8988T (cell line): ENCODE results near the gene FBXO28.
"Not testable (repeated sequence)": the region's sequence is repeated elsewhere in the genome, so short reads cannot be mapped to it uniquely, and the experiment has no call there.

Experiments
- DNase-seq: peaks from one replicate; pipeline ENCODE4 v3.0.0; 2011

Gene FBXO28, protein sequence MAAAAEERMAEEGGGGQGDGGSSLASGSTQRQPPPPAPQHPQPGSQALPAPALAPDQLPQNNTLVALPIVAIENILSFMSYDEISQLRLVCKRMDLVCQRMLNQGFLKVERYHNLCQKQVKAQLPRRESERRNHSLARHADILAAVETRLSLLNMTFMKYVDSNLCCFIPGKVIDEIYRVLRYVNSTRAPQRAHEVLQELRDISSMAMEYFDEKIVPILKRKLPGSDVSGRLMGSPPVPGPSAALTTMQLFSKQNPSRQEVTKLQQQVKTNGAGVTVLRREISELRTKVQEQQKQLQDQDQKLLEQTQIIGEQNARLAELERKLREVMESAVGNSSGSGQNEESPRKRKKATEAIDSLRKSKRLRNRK

GRCh38 chr1:224113918-224114786 is at the start of gene FBXO28:
Gene FBXO28, plus strand, starts transcription at chr1:224114111. Its CDS starts 19 bp downstream, at chr1:224114130.
- DNase-seq, result peak; percentile 81

DNA sequence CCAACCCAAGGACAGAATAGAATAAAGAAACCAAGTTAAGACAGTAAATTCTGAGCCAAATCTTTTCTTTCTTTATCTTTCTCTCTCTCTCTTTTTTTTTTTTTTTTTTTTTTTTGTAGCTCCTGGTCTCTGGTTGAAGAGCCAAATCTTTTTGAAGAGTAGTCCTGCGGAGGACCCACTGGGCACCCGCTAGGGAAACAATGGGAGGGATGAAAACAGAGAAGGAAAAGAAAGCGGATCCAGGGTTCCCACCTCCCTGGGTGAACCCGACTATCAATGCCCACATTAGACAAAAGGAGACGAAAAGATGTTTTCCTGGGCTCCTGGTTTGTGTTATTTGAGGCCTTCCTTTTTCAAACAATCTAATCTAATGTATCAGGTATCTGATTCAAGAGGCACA is 49.8 kb upstream of the FBXO28 start:
- DNase-seq, result no peak

DNA sequence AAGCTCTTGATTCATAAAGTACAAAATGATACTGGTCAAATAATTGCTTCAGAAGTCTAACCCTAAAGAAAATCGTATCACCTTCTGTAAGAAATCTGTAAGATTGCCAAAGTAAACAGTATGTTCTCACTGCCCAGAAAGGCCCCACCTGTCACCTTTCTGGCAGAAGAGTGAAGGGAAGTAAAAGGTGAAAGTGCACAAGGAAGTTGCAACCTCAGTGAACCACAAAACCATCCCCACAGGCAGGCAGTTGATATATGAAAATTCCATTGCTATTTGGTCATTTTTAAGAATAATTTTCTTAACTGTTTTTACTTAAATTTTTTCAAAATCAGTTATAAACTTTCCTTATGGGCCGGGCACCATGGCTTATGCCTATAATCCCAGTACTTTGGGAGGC is 48.5 kb upstream of the FBXO28 start:
- DNase-seq, result no peak

DNA sequence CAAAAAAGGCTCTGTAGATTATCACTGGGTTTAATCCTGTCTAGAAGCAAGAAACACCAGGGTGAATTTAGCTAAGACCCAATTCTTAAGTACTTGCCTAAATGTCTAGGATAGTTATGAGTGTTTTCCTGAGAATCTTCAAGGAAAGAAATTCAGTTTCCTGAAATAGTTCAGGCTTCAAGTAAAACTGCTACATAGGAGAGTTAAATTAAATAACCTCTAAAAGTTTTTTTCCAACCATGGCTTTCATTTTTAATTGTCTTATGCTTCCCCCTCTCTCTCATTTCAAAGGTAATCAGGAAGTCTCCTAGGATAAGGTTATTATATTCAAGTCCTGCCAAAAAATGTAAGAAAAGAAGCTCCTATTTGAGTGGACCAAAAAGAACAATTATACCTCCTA is 46.7 kb upstream of the FBXO28 start:
- DNase-seq, result no peak

DNA sequence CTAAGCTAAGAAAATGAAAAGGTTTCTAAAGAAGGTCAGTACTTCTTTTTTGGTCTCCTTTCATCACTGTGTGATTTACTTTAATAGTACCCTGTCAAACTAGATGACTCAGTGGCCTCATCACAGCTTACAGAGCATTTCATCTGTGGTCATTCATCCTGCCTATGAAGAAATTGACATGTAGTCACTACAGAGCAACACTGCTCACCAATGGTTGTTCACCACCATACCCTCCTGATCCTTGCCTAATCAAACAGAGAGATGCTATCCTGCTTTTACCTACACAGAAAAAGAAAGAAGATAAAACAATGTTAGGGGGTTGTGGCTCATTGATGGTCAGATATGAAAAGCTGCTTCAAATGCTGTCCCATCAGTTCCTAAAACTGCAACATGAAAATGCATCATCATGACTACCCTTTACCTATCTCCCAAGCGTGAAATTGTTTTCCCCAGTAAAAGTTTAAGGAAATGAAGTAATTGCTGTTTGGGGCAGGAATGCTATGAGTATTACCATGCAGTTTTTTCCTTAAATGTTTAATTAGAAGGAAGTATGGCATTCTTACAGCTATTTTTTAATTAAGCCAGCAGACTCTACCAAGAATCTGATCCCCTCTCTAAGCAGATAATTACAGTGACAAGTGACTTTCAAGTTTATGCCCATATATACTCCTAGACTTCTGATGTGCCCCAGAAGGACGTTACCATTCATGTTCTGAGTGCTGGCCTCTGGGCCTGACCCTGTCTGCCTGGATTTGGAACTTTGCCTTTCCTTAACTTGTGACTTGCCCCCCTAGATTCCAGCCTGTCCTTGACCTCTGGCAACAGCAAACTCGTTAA is 46.1 kb upstream of the FBXO28 start:
- DNase-seq, result no peak

DNA sequence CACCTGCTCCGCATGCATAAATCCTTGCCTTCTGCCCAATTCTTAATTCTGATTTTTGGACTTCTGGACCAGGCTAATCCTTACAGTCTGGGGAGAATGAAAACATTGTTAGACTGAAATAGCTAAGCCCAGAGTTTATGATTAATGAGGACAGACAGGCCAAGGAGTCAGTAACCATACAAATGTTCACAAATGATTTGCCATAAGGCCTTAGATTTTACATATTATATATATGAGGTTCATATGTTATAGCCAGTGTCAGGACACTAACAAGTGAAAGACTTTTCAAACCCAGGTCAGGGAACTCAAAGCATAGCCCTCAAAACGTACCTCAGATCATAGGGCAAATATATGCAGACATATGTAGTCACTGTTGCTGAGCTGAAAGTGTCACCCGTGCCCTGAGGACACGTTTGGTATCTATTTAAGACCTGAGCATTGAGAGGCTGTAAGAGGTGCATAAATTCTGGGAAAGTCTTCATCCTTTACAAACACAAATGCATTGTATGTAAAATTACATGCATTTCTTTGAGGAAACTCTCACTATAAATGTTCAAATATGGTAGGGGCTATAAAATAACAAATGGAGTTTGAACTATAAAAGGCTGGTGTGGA is 45.3 kb upstream of the FBXO28 start:
- no peak for DNase-seq

DNA sequence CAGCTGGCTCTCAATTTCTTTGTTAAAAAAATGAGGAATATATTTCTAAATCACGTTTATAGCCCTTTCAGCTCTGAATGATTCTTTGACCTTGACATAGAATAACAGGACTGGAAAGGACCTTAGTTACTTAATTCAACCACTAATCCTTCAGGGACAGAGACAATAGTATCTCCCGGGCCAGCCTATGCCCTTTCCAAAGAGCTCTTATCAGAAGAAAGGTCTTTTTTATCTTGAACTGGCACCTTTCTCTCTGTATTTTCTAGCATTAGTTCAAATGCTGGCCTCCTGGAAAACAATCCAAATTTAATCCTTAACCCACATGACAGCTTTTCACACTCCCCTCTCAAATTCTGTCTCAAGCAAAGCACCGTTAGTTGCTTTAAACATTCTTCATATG is 44.8 kb upstream of the FBXO28 start:
- no peak for DNase-seq

DNA sequence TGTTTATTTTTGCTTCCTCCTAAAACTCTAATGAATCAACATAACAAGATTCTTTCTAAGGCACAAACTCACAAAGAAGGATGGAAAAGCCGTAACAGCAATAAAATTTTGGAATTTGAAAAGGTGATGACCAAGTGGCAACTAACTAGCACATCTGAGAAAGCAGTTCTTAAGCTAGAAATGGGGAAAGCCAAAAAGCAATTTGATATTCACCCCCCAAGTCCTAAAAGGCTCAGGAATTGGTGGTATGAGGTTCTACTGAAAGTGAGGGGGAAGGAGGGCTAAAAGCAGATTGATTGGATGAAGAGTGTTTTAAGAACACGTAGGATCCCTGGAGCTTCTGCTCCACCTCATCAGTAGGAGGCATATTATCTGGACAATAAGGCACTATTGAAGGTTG is 43.4 kb upstream of the FBXO28 start:
- no peak for DNase-seq

DNA sequence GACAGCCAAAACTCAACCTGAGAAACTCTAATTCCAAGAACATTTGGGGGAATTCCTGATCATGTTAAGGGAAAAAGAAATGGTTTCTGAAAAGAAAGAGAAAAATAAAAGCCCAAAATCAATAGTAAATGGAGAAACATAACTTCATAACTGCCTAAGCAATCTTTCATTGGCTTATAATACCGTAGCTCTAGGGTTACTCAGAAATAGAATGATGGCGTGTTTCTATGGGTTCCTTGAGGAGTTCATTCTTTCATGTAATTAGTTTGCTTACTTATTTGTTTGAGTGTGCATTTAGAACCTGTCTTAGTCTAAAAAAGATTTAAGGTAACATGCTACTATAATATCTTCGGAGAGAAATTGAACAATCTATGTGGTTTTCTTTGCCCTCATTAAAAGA is 37.5 kb upstream of the FBXO28 start:
- DNase-seq, result no peak

GRCh38 chr1:224079644-224080043 is 34.3 kb upstream of the FBXO28 start:
- DNase-seq, result not testable (repeated sequence)

GRCh38 chr1:224080115-224080774 is 33.7 kb upstream of the FBXO28 start:
- peak; percentile 27 for DNase-seq

GRCh38 chr1:224081604-224082003 is 32.3 kb upstream of the FBXO28 start:
- DNase-seq, result no peak

DNA sequence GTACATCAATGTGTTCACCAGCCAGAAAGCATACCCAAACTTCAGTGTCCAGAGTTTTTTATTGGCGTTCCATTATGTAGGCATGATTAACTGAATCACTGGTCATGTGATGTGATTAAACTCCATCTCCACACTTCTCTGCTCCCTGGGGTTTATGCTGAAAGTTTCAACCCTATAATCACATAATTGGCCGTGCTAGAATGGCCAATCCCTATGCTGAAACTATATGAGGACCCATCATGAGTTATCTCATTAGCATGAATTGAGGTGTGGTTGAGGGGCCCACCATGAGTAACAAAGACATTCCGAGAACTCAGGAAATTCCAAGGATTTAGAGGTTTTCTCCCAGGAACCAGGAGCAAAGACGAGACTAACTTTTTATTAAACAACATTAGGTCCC is 31.8 kb upstream of the FBXO28 start:
- no peak for DNase-seq

- no peak for DNase-seq
Observed at GRCh38 chr1:224084867-224085266, 29.0 kb upstream of the FBXO28 start.

DNA sequence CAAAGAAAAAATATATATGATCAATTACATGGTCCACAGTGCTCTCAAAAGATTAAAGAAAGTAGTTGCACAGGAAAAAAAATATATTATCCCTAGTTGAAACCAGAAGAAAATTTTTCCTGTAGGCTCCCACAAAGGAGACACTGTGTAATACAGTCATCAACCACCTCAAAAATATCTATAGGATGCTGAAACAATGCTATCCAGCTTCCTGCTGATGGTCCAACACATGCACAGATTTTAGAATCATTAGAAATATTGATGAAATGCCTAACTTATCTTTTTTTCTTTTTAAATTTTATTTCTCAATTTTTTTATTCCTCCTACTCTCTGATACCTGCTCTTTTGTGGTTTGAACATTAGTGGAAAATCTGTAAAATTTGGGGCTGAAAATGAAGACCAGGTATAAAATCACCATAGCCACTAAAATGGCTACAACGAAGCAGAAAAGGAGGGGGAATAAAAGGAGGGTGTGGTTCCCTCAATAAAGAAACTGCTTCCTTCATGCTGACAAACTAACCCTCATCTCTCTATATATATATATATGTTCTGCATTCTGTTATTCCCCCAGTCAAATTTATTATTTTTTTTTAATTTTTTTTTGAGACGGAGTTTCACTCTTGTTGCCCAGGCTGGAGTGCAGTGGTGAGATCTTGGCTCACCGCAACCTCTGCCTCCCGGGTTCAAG is 28.3 kb upstream of the FBXO28 start:
- no peak for DNase-seq

GRCh38 chr1:224087286-224087794 is 26.6 kb upstream of the FBXO28 start:
- DNase-seq, result no peak

DNA sequence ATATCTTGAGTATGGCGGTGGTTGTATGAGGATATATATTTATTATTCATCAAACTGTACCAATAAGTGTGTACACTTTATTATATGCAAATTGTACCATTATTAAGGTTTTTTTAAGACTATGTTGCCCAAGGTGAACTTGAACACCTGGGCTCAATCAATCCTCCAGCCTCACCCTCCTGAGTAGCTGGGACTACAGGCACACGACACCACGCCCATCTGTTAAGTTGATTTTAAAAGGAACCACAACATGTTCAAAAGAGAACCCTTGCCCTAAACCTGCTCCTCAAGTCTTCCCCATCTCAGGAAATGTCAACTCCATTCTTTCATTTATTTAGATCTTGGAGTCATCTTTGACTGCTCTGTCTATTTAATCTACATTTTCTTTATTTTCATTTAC is 24.3 kb upstream of the FBXO28 start:
- no peak for DNase-seq

DNA sequence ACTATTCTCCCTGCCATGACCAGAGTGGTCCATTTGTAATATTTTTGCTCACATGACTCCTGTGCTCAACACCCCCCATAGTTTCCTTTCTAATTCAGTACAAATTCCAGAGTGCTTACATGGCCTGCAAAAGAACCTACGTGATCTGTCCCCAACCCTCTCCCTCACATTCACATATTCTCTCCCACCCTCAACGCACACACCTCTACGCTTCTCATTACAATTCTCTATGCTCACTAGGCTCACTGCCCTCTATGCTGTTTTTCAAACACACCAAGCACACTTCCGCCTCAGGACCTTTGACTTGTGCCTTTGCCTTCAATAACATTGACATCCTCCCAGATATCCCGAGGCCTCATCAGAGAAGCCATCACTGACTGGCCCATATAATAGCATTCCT is 23.8 kb upstream of the FBXO28 start:
- DNase-seq, result no peak

GRCh38 chr1:224092111-224092510 is 21.8 kb upstream of the FBXO28 start:
- DNase-seq, result no peak

DNA sequence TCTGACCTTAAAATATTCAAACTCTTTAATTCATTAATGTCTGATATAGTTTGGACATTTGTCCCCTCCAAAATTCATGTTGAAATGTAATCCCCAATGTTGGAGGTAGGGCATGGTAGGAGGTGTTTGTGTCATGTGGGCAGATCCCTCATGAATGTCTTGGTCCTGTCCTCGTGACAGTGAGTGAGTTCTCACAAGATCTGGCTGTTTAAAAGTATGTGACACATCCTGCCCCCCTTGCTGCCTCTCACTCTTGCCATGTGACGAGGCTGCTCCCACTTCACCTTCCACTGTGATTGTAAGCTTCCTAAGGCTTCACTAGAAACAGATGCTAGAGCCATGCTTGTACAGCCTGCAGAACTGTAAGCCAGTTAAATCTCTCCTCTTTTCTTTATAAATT is 21.3 kb upstream of the FBXO28 start:
- no peak for DNase-seq

GRCh38 chr1:224095339-224095738 is 18.6 kb upstream of the FBXO28 start:
- DNase-seq, result no peak
